Thyroid gland (tissue), 4 donors: Measurements from ENCODE around the gene ATP6V0E2.

Experiments
- POLR2A ChIP-seq, 2 donors: fragments of 450-650 bp; IDR thresholded peaks; one replicate each; pipeline ENCODE4 v1.6.1; 2017; ENCODE audit warnings: antibody characterized with exemption in 2 of 2, mild to moderate bottlenecking in 2 of 2, moderate library complexity in 1 of 2
- TF ChIP-seq, protein P1 (sequence below), 6 experiments: fragments of 200-600 bp in 3 of 6; fragments of 450-650 bp in 3 of 6; sonication (generic) in 3 of 6; IDR thresholded peaks; one replicate each; pipeline ENCODE4 v1.5.1; 2016 to 2019; ENCODE audit warnings: antibody characterized with exemption in 6 of 6, mild to moderate bottlenecking in 2 of 6, inconsistent platforms in 1 of 6, moderate library complexity in 1 of 6

DNA sequence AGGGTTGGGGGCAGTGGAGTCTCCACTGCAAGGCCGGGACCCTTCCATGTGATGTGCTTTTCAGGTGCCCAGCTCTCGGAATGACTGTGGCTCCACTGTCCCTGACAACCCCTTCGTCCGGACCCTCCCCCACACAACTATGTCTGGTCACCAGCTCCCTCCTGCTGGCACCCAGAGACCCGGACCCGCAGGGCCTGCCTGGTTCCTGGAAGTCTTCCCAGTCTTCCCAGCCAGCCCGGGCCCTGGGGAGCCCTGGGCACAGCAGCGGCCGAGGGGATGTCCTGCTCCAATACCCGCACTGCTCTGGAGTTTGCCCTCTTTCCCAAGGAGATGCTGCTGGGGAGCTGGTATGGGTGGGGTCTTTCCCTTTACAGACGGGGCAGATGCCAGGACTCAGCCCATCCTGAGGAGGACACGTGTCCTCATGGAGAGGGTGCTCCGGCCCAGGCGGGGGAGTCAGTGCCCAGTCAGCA lies 5.5 kb downstream of the ATP6V0E2 start:
- TF ChIP-seq POLR2A (IDR thresholded peaks at IDR 0.05), result no peak
- TF ChIP-seq, protein P1, sequence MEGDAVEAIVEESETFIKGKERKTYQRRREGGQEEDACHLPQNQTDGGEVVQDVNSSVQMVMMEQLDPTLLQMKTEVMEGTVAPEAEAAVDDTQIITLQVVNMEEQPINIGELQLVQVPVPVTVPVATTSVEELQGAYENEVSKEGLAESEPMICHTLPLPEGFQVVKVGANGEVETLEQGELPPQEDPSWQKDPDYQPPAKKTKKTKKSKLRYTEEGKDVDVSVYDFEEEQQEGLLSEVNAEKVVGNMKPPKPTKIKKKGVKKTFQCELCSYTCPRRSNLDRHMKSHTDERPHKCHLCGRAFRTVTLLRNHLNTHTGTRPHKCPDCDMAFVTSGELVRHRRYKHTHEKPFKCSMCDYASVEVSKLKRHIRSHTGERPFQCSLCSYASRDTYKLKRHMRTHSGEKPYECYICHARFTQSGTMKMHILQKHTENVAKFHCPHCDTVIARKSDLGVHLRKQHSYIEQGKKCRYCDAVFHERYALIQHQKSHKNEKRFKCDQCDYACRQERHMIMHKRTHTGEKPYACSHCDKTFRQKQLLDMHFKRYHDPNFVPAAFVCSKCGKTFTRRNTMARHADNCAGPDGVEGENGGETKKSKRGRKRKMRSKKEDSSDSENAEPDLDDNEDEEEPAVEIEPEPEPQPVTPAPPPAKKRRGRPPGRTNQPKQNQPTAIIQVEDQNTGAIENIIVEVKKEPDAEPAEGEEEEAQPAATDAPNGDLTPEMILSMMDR (IDR thresholded peaks at IDR 0.05), result no peak
